COR-L47 (cell line): Measurements from ENCODE around the gene DDX39B.

Experiments
- DNase-seq: peaks from one replicate; lab custom pipeline; 2025; lab: John Stamatoyannopoulos, UW

Gene DDX39B

GRCh38 chr6:31547727-31548543 lies 6.1 kb upstream of the DDX39B start:
- no peak for DNase-seq

- peak; percentile 95 for DNase-seq
Observed at GRCh38 chr6:31546958-31547726, 5.3 kb upstream of the DDX39B start, which contains the start of gene NFKBIL1. Gene NFKBIL1 (plus strand): TSS chr6:31547608. CDS start chr6:31547695, 87 bp downstream.

GRCh38 chr6:31546339-31546957 lies 4.6 kb upstream of the DDX39B start, which contains the start of gene ATP6V1G2:
Gene ATP6V1G2 (minus strand): TSS chr6:31546608. CDS start chr6:31546559, 49 bp downstream.
- DNase-seq, result peak; percentile 92

- no peak for DNase-seq
Observed at GRCh38 chr6:31545291-31545690, 3.5 kb upstream of the DDX39B start.

GRCh38 chr6:31544676-31545075 lies 2.9 kb upstream of the DDX39B start:
- DNase-seq, result no peak

- no peak for DNase-seq
Observed at GRCh38 chr6:31543639-31544038, 1.8 kb upstream of the DDX39B start.

- peak; percentile 60 for DNase-seq
Observed at GRCh38 chr6:31541059-31541657, 645 bp downstream of the DDX39B start.

- DNase-seq, result no peak
Observed at GRCh38 chr6:31540640-31541039, 1.2 kb downstream of the DDX39B start.

GRCh38 chr6:31538805-31539400 lies 2.9 kb downstream of the DDX39B start:
- no peak for DNase-seq

- no peak for DNase-seq
Observed at GRCh38 chr6:31535538-31536324, 6.1 kb downstream of the DDX39B start.

GRCh38 chr6:31534521-31535040 lies 7.2 kb downstream of the DDX39B start:
- no peak for DNase-seq

- no peak for DNase-seq
Observed at GRCh38 chr6:31534011-31534410, 7.8 kb downstream of the DDX39B start.

GRCh38 chr6:31533455-31533841 lies 8.4 kb downstream of the DDX39B start:
- DNase-seq, result no peak

GRCh38 chr6:31532644-31533454 lies 9.0 kb downstream of the DDX39B start:
- no peak for DNase-seq

- no peak for DNase-seq
Observed at GRCh38 chr6:31531771-31532643, 9.8 kb downstream of the DDX39B start.

GRCh38 chr6:31531162-31531561 lies 10.6 kb downstream of the DDX39B start:
- DNase-seq, result no peak

- DNase-seq, result no peak
Observed at GRCh38 chr6:31530659-31531058, 11.1 kb downstream of the DDX39B start.

GRCh38 chr6:31529329-31530150 lies 12.3 kb downstream of the DDX39B start:
- no peak for DNase-seq
